GM21447 (cell line): Measurements from ENCODE around the gene WIPF3.

ENCODE experiments used
- ATAC-seq: cut with Tn5 transposase; IDR thresholded peaks from one replicate; pipeline ENCODE4 v1.9.1; 2021; ENCODE audit not compliant: unreplicated experiment

Gene WIPF3

DNA sequence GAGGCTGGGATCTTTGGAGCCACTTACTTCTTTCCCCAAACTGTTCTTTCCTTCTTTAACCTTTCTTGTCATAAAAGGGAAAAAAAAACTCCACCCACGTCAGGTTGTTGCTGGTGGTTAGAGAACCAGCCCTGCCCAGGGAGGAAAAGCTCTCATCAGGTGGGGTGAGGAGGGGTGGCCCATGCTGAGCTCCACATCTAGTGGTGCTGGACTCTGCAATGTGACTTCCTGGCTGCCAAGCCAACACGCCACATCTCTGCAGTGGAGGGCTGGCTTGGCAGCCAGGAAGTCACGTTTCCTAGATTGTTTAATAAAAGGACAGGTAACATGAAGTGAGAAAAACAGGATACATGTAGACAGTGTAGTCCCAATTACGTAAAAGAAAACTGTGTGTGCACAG lies 37.4 kb downstream of the WIPF3 start:
- no peak for ATAC-seq

DNA sequence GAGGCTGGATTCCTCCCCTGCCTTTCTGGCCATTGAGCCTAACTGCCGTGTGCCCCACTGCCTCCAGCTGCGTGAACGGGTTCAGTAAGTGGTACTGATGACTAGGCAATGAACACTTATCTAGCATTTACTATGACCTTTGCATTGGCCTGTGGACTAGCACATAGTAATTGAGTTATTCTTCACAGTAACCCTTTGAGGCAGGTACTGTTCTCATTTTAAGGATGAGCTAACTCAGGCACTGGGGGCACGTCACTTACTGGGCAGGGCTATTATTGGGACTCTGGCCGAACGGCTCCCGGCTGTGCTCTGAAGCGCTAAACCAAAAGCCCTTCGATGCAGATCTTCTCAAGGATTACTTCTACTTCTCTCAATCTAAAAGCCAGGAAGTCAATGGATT lies 38.3 kb downstream of the WIPF3 start:
- ATAC-seq, result no peak

DNA sequence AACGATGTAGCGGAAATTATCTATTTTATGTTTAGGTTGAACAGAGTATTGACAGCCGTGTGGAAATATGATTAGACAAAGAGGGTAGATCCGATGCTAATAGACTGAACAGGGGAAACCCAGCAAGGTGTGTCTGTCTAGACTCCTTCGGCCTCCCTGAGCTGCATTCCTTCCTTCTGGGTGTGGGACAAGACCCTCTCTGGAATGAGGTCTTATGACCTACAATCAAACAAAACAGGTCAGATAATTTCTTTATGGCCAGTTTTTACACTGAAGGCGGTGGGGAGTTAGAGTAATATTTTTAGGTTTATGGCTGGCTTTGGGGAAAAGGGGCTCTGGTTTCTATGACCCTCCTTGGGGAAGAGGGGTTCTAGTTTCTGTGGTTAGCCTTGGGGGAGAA lies 41.2 kb downstream of the WIPF3 start:
- ATAC-seq, result no peak

DNA sequence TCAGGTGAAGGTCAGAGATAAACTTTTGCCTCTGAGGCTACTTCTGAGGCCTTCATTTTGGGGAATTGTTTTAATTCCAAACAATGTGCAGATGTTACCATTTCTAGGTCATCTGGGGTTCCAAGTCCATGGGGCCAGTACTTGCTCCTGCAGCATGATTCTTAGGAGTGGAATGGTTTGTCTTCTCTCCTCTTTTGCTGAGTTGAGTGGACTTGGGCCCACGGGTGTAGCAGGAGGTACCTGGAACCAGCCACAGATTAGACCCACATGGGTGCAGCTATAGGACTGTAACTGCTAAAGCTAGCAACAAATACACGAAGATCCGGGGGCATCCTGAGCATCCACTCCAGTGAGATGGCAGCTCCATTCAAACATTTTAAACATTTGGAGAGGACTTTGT lies 41.6 kb downstream of the WIPF3 start:
- ATAC-seq, result no peak

DNA sequence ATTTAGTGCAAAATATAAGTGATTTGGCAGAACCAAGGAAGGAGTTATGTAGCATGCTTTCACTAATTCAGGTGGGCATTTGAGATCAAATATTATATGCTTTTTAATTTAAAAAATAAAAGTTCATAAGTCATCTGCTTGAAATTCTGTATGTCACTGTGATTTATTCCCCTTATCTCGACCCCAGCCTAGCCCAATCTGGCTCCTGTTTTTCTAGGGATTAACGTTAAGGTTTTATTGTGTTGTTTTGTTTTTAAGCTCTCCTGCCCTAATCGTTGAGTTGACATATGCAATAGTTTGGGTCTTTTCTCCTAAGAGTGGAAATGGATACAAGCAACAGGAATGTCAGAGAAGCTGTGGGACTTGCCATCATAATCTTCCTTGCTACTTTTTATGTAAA lies 42.6 kb downstream of the WIPF3 start:
- no peak for ATAC-seq

DNA sequence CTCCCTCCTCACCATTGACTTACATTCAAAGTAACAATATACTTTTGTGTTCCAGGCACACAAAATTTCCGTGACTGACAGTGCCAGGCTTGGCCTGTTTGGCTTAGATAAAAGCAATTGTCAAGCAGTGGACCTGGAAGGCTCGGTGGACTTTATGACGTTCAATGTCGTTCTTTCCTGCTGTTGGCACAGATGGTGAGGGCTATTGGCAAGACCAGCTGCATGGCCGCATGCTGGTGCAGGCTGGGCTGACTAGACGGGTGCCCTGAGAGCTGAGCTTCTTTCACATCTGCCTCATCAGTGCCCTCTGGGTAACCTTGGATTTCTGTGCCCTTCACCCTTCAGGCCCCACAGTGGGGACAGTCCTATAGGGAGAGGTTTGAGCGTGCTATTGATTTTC lies 45.2 kb downstream of the WIPF3 start:
- ATAC-seq, result no peak

DNA sequence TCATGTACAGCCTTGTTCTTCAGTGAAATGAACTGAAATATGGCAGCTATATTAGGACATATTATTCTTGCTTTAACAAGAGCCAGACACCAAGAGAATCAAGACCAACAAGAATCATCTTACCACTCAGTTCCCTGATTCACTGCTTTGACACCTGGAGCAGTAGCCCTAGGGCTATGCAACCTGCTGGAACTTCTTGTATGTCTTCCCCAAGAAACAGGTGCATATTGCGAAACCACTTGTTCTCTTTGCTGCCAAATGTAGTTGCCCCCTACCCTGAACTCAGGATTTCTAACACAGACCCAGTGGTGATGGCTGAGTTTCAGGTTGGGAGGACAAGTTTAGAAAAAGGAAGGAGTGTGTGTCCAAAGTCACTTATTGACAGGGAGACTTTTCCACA lies 46.1 kb downstream of the WIPF3 start:
- ATAC-seq, result no peak

DNA sequence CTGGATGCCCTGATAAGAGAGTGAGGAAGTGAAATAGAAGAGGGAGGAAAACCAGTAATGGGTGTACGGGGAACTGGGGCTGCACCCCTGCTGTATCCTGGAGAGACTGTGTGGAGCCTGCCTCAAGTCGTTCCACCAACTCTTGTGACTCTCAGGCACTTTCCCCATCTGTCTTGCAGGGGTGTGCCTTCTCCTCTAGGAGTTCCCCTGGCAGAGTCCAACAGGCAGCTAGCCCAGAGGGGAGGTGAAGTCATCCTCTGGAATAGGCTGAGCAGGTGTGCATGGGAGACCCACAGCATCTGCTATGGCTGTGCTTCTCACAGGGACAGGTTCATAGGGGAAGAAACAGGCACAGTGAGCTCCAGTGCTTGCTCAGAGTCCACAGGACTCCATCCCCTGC lies 46.8 kb downstream of the WIPF3 start:
- no peak for ATAC-seq

DNA sequence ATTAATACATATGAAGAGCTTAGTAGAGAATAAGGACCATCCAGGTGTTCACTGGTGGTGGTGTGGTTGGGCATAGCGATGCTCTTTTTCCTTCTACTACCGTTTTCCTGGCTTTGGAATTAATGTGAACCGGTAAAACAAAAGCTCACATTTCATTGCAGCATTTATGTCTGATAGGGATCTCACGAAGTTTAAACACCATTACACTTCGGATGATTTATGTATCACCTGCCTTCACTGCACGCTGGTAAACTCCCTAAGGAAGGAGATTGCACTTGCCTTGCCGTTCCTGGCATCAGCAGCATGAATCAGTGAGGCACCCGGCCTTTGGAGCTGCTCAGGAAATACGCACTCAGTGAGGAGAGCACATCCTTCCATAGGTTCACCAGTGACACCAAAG lies 47.5 kb downstream of the WIPF3 start:
- no peak for ATAC-seq

DNA sequence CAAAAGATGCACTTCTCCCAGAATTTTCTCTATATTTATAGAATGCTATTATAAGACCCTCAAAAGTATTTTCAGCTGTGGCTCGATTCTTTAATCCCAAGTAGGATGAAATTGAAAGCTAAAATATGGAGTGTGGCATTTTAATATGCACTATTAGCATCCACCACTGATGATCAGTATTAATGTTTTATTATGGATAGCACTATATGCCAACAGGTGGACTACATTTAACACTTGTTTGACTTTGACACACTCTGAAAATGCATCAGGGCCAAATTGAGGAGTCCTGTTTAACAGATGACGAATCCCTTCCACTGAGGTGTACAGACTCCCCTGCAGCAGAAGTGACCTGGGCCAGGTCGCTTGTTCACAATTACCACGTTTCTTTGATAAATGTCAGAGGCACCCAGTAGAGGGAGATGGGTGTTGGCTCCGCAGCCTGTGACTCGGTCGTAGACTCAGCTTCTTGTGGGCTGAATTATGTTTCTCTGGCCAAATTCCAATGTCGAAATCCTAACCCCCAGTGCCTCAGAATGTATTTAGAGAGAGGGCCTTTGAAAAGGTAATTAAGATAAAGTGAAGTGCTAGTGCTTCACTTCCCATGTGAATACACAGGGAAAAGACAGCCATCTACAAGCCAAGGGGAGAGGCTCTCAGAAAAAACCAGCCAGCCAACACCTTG lies 48.1 kb downstream of the WIPF3 start:
- no peak for ATAC-seq

DNA sequence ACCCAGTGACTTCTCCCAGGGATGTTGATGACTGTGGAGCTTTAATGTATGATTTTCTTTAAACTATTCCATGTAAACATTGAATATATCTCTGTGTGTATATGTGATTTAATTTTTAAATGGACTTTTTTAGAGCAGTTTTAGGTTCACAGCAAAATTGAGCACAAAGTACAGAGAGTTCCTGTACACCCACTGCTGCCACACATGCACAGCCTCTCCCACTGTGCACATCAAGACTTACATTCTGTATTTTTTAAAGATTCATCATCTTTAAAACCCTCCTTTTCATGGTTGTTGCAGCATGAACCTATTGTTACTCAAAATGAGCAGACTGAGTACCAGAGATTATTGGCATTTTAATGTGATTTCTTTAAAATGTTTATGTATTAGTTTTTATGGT lies 51.3 kb downstream of the WIPF3 start:
- no peak for ATAC-seq

DNA sequence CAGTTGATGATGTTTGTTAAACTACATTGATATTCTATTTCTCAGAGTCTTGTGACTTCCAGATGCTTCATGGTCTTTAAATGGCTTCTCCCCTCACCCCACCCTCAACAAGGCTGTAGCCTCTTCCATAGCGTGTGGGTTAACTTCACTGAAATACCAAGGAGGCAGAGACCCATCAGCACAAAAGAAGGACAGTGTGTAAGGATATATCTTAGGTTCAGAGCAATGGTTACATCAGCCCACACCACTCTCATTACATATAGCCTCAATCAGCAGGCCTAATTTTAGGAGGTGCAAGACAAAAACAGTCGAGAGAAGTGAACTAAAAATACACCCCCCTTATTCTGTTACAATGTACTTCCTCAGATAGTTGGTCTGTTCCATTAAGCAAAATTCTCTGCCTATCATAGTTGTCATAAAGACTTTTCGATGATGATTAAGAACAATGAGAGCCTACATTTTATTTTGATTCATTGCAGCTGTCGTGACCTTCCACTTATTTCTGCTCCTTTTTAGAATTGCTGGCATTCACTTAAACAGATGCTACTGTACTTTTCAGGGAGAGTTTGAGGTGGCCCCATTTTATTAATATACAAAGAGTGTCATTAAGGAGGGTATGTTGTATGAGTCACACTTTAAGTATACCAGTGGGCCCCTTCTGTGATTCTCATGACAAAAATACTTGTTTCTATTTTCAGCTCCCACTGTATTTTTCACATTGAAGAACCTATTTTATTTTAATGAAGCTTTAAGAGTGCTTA lies 52.1 kb downstream of the WIPF3 start:
- ATAC-seq, result no peak

DNA sequence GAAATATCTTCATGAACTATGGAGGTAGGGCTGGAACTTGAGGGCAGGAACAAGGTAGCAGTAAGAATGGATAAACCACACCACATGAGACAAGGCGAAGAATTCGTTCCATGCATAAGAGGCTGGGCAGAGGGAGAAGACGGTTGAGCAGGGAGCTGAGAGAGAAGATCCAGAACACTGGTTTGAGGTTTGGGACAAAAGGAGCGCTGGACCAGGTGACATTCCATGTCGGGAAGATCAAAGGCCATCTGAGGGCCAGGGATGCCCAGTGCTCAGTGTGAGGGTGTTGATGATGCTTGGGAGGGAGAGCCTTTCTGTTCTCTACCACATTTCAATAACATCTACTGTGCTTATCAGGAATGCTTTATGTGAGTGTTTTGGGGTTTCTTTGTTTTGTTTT lies 52.8 kb downstream of the WIPF3 start:
- ATAC-seq, result no peak

DNA sequence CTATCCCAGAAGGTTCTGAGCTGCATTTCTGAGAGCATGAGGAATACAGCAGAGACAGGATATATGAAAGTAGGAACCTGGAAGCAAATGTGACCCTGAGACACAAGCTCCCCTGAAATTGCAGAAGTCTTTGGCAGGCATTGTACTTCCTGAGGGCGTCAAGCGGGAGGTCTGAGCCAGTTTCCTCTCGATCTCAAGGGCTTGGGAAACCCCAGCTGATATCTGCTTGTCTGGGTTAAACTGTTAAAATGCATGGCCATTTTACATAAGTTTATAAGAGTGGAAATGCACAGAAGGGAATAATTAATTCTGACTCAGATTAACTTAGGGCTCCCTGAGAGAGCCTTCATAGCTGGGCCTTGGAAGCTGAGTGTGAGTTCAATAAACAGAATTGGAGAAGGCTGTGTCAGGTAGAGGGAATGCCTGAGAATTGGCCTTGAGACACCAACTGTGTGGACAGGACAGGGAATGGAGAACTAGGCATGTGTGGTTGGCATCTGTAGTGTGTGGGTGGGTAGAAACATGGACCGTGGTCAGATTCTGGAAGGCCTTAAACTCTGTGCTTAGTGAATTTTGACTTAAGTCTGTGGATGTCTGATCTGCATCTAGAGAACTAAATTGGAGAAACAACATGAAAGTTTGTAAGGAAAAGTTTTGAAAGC lies 53.3 kb downstream of the WIPF3 start:
- no peak for ATAC-seq

DNA sequence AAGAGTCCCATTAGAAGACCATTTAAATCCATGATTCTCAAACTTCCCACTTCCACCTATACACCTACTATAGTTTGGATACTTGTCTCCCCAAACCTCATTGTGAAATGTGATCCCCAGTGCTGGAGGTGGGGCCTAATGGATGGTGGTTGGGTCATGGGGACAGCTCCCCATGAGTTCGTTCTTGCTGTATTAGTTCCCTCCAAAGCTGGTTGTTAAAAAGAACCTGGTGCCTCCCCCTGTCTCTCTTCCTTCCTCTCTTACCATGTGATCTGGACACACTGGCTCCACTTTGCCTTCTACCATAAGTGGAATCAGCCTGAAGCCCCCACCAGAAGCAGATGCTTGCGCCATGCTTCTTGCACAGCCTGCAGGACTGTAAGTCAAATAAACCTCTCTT lies 53.9 kb downstream of the WIPF3 start:
- ATAC-seq, result no peak

DNA sequence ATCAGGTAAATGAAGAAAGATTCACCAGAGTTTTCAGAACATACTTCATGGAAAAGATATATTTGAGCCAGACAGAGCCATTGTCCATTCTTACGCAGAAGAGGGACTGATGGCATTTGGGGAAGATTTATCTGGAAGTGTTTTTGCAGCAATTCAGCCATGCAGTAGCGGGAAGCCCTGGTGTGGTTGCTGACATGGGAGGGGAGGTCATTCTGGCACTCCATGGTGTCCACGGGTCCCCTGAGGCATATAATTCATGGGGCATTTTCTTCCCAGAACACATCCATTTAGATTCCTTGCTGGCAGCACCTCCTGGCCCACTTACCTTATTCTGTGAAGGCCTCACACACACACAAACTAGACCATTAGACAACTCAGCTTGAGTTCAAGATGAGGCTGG lies 55.6 kb downstream of the WIPF3 start:
- no peak for ATAC-seq

DNA sequence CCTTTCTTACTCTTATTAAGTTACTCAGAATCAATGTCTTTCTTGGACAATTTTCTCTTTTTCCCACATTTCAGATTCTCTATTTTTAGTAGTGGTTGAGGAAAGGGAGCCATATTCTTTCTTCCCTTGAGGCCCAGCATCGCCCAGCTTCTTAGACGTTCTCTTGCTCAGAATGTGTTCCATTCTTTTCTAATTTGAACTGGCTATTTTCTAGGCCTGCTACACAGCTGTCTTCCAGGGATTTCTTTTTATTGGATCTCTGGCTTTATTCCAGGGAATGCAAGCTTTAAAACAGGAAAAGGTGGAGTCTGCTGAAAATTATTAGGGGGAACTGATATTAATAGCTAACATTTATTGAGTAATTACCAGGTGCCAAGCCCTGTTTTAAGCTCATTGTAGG lies 58.3 kb downstream of the WIPF3 start:
- ATAC-seq, result no peak

DNA sequence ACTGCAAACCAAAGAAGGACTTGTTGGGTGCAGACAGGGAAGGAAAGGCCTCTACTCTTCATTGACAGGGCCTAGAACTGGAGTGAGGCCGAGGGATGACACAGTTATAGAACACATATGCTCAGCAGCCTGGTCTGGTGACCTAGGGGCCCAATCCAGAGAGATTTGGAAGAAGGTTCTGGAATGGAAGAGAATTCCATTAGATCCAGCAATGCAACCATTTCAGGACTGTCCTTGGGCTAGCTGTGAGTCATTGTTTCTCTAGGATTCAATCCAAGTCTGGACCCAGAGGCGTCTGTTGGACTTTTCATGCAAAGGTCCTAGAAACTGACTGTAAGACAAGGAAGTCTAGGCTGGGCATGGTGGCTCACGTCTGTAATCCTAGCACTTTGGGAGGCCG lies 59.2 kb downstream of the WIPF3 start:
- no peak for ATAC-seq

DNA sequence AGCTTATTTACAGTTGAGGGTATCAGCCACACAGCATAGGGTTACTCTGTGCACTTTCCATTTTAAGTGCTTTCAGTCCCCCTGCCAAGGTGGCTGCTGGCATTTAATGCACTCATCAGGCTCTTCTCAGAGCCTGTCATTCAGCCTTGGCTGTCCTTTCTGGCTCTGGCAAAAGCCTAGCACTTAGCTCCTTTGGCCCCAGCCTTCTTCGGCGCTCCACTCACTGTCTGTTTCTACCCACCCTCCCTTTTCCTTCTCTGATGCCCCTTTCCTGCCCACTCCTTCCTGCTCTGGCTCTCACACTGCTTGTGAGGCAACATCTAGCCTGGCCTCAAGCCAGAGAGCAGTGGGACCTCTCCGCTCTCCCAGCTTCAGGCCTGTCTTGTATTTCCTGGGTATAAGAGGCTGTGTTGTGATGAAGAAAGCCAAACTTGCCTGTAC lies 60.2 kb downstream of the WIPF3 start:
- ATAC-seq, result no peak

DNA sequence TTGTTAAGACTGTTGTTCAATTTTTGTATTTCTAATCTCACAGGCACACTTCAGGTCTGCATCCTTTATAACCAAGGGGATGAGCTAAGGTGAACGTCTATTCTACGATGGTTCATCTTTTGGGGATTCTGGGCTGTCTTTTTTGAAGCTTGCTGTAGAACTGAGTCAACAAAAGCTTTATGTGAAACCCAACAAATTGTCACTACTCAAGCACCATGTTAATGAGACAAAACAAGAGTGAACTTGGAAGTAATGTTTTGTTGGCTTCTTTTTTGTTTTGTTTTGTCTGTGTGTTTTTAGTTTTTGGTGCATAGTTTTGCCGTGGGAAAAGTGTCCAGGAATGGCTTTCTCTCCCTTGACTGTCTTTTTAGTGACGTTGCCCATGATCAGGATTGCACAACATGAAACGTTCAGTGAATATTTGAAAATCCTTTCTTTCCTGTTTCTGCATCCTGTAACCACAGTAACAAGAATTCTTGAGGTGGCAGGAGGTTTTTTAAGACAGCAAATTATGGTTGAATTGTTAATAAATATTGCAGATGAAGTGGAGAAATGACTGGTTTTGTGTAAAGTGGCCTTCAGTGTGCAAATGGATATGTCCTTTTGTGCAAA lies 65.6 kb downstream of the WIPF3 start:
- no peak for ATAC-seq

DNA sequence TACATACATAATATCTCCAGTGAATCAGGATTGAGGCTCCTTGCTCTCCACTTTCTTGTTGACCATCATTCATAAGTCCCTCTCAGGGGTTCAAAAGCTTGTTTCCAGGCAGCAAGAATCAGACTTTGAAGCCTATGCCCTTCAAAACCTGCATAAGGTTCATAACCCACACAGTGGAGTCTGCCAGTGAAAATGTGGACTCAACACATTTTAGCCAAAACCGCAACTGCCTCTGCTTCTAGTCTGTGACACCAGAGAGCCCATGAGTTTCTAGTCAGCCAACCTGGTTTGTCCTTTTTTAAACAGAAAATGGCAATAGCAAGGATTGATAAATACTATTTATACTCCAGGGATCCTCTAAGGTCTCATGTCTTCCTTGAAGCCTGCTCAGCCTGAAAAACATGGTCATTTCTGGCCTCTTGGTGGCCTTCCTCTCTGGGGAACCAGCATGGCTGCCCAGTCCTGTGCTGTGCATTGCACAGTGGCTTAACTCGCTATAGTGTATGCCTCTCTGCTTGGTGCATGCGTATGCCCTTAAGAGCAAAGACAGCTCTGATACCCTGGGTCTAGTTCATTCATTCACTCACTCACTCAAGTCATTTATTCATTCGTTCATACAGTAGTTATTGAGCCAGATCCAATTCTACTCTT lies 67.5 kb downstream of the WIPF3 start:
- ATAC-seq, result no peak
